Skeletal muscle cell (primary cell): ENCODE data around the gene SMG7.

ENCODE experiments used
- DNase-seq: peaks from one replicate; pipeline ENCODE4 v3.0.0-alpha.2; 2010; ENCODE audit warnings: low read depth
- H3K4me3 ChIP-seq: 2 replicates; pipeline ENCODE4 v1.5.1; 2011; ENCODE audit warnings: low read depth, mild to moderate bottlenecking, control low read depth, low read length, moderate library complexity

The SMG7 gene

GRCh38 chr1:183498342-183498991 lies 26.2 kb downstream of the SMG7 start:
- DNase-seq = no peak
- H3K4me3 ChIP-seq = no peak overlapping the region

GRCh38 chr1:183505454-183506089 lies 33.3 kb downstream of the SMG7 start:
- no peak for DNase-seq
- H3K4me3 ChIP-seq = no peak overlapping the region

- DNase-seq = no peak
- no peak overlapping the region for H3K4me3 ChIP-seq
Observed at GRCh38 chr1:183506561-183506960, 34.3 kb downstream of the SMG7 start.

GRCh38 chr1:183508694-183509093 lies 36.4 kb downstream of the SMG7 start:
- H3K4me3 ChIP-seq = no peak overlapping the region
- DNase-seq = no peak

- no peak for DNase-seq
- no peak overlapping the region for H3K4me3 ChIP-seq
Observed at GRCh38 chr1:183512450-183512849, 40.2 kb downstream of the SMG7 start.

GRCh38 chr1:183514235-183514634 lies 41.9 kb downstream of the SMG7 start:
- no peak overlapping the region for H3K4me3 ChIP-seq
- no peak for DNase-seq

- peak; percentile 58 for DNase-seq
- no peak overlapping the region for H3K4me3 ChIP-seq
Observed at GRCh38 chr1:183515002-183515689, 42.8 kb downstream of the SMG7 start.

GRCh38 chr1:183516725-183517124 lies 44.4 kb downstream of the SMG7 start:
- no peak overlapping the region for H3K4me3 ChIP-seq
- no peak for DNase-seq

- no peak for DNase-seq
- H3K4me3 ChIP-seq = no peak overlapping the region
Observed at GRCh38 chr1:183517401-183517800, 45.1 kb downstream of the SMG7 start.

GRCh38 chr1:183520379-183520778 lies 48.1 kb downstream of the SMG7 start:
- no peak overlapping the region for H3K4me3 ChIP-seq
- DNase-seq = no peak

- DNase-seq = no peak
Observed at GRCh38 chr1:183522104-183522503, 49.8 kb downstream of the SMG7 start.

GRCh38 chr1:183528577-183528976 lies 56.3 kb downstream of the SMG7 start:
- no peak for DNase-seq
- no peak overlapping the region for H3K4me3 ChIP-seq

More at GRCh38 chr1:183522104-183522503, 49.8 kb downstream of the SMG7 start:
- H3K4me3 ChIP-seq = no peak overlapping the region

- no peak for DNase-seq
Observed at GRCh38 chr1:183533617-183534174, 61.4 kb downstream of the SMG7 start.

GRCh38 chr1:183537405-183537804 lies 65.1 kb downstream of the SMG7 start:
- DNase-seq = no peak
- H3K4me3 ChIP-seq = no peak overlapping the region

More at GRCh38 chr1:183533617-183534174, 61.4 kb downstream of the SMG7 start:
- no peak overlapping the region for H3K4me3 ChIP-seq

GRCh38 chr1:183543619-183544204 lies 71.4 kb downstream of the SMG7 start:
- peak; percentile 37 for DNase-seq
- H3K4me3 ChIP-seq = no peak overlapping the region

GRCh38 chr1:183544598-183545297 lies 72.4 kb downstream of the SMG7 start:
- no peak overlapping the region for H3K4me3 ChIP-seq
- no peak for DNase-seq

- H3K4me3 ChIP-seq = no peak overlapping the region
- no peak for DNase-seq
Observed at GRCh38 chr1:183546427-183546826, 74.1 kb downstream of the SMG7 start.

- no peak overlapping the region for H3K4me3 ChIP-seq
Observed at GRCh38 chr1:183548116-183548515, 75.8 kb downstream of the SMG7 start.

GRCh38 chr1:183550915-183551314 lies 78.6 kb downstream of the SMG7 start:
- DNase-seq = no peak
- H3K4me3 ChIP-seq = no peak overlapping the region

More at GRCh38 chr1:183548116-183548515, 75.8 kb downstream of the SMG7 start:
- DNase-seq = no peak
